ENCODE results near the gene XPO6.

Gene XPO6

DNA sequence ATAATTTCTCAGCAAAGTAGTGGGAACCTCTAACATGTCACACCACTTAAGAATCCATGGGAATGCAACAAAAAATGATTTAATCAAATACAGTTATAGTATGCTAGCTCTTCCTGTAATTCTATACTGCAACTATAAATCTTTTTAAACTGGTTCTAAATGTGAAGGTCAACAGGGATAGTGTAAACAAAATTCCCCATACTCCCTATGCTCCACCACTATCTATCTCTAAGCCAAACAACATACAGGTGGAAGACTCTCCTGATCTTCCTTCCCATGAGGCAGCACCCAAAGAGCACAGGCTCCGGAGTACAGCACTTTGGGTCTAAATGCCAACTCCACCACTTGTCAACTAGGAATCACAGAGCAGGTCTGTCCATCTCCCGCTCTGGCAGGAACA lies 4.4 kb downstream of the XPO6 start:
- DNase-seq: no peak

DNA sequence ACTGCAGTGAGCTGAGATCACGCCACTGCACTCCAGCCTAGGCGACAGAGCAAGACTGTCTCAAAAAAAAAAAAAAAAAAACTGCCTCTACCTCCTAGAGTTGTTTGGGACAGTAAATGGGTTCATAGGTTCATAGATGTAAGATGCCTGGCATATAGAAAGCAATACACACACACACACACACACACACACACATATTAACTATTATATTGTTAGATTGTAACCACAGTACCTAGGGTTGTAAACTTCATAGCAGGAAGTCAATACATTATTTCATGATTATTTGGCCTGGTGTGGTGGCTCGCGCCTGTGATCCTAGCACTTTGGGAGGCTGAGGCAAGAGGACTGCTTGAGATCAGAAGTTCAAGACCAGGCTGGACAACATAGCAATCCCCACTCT lies 5.8 kb downstream of the XPO6 start:
- DNase-seq: no peak

DNA sequence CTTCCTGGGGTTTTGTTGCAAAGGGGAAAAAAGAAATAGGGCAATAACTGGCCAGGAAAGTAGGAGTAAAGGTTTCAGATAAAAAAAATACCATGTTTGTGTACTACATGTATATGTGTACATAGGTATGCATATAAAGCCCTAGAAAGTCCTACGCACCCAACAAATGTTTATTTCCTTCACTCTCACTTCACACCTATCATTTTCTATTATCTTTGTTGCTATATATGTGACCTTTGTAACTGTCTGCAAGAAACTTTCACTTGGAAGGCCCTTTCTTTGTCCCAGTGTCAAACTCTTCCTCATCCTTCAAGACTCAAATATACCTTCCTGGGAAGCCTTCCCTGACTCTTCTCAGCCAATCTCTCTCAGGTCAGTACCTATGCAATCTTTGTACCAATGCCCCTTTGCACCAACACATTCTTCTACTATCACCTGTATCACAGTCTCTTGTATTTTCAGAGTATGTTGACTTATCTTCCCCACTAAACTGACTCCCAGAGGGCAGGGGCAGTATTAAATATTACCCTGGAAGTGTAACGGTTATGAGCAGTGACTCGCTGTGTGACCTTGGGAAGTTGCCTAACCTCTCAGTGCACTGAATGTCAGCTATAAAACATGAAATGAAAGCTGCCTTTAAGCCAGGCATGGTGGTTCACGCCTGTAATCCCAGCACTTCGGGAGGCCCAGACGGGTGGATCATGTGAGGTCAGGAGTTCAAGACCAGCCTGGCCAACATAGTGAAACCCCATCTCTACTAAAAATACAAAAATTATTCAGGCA lies 6.5 kb downstream of the XPO6 start:
- DNase-seq: no peak

DNA sequence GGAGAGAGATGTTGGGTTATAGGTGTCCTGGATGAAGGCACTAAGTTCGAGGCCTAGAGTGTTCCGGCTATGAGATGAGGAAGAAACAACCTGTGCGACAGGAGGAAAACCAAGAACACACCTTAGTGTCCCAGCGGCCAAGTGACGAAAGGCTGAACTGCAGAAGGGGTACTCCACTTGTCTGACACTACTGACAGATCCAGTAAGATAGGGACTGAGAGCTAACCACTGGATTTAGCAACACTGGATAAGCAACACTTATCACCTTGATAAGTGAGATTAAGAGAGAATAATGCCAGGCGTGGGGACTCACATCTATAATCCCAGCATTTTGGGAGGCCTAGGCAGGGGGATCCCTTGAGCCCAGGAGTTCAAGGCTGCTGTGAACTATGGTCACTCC lies 7.1 kb downstream of the XPO6 start:
- DNase-seq: no peak

DNA sequence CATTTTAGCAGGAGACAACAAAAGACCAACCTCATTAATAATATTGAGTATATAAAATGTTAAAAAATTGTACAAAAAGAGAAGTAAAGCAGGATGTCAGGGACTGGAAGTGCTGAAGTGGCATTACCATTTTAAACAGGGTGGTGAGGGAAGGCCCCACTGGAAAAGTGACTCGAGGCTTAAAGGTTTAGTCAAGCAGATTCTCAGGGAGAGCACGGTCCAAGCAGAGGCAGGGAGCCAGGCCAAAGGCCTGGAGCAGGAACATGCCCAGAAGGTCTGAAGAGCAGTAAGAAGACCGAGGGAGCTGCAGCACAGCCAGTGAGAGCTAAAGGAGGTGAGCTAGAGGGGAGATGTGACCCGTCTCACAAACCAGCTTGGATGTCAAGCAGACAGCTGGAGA lies 7.6 kb downstream of the XPO6 start:
- no peak for DNase-seq

DNA sequence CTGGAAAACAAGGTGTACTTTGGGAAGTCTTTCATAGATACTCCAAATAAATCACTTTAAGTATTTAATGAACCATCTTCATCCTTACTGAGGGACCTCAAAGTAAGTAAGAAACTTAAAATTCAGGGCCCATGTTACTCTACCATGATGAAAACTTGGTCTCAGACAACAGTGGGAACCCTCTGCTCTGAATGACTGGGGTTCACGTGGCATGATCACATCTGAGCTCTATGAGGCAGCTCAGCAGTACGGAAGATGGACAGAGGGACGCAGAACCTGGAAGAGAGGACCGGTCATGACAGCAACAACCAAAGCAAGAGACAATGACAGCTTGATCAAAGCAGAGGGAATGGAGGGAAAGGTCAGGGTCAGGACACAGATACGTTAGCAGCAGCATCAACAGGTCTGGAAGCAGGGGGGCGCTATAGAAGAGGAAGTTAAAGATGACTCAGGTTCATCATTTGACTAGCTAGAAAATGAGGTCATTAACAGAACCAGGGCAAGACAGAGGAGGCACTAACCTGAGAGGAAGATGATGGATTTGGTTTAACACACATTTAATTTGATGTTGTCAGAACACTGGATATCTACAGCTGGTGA lies 9.5 kb downstream of the XPO6 start:
- peak in 1 of 2 experiments; percentile 50 for DNase-seq

DNA sequence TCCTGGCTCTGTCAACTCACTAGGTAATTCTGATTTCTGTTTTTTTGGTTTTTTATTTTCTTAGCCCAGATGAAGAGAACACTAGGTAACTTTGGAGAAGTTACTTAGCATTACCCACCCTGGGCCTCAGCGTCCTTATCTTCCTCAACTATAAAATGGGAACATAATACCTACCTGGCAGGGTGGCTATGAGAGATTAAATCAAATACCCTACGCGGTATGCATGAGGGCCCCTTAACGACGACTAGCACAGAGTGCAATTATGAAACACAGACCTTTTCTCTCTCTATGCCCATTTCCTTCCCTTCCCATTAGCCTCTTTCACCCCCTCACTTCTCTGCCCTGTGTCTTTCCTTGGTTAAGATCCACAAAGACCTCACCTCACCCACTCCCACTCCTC lies 11.1 kb downstream of the XPO6 start:
- no peak for DNase-seq

DNA sequence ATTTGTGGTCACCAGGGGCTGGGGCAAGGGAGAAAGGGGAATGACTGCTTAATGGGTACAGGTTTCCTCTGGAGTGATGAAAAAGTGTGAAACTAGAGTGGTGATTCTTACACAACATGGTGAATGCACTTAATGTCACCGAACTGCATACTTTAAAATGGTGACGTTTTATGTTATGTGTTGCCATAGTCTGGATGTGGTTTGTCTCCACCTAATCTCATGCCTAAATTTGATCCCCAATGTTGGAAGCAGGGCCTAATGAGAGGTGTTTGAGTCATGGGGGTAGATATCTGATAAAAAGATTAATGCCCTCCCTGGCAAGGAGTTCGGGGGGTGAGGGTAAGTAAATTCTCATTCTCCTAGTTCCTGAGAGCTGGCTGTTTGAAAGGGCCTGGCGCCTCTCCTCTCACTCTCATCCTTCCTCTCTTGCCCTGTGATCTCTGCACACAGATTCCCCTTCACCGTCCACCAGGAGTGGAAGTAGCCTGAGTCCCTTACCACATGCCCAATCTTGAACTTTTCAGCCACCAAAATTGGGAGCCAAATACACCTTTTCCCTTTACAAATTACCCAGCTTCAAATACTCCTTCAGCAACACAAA lies 15.3 kb downstream of the XPO6 start:
- DNase-seq: no peak

DNA sequence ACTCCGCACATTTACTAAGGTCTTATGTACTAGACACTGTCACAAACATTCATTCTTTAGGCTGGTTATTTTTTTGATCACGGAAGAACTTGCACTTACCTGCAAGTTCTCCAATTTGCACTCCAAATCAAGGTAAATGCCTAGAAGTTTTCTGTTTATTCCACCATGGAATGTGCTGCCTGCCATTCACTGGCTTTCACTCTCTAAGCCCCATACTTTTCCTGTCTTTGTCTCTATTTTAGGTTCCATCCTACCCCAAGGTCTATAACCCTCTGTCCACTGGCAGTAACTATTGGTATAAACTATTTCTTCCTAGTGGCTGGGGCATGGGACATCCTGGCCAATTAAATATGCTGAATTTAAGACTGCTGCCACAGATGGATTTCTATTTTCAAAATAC lies 15.9 kb downstream of the XPO6 start:
- no peak for DNase-seq

DNA sequence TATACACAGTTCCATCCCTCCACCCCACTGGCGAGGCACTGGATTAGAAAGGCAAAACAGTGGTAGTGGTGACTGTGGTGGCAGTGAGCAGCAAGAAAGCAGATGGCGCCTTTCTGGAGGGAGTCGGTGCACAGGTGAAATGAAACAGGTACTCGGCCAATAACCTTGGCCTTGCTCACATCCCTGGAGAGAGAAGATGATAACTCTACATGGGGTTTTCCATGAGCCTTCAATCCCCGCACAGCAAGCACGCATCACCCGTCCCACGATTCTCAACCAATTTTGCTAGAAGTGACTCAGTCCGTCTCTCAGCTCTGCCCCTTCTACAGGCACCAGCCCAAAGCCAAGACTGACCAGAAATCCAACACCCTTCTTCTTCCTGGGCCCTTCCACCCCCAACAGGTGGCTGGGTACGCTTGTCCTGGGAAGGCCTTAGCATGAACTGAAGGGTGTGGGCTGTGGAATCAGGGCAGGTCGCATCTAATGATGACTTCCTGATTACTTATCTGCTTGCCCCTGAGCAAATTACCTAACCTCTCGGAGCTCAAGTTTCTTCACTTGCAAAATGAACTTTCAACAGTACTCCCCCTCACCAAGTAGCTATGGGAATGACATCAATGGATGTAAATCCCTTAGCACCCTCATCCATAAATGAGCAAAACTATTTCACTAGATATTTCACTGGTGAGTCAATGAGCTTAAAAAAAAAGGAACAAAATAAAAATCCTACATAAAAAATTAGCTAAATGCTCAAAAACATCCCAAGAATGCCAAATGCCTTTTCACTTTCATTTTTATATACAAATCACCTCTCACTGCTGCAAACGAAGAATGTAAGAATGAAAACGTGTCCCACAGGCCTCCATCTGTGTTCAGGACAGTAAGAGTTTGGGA lies 18.0 kb downstream of the XPO6 start:
- peak; percentile 51 to 60 for DNase-seq

DNA sequence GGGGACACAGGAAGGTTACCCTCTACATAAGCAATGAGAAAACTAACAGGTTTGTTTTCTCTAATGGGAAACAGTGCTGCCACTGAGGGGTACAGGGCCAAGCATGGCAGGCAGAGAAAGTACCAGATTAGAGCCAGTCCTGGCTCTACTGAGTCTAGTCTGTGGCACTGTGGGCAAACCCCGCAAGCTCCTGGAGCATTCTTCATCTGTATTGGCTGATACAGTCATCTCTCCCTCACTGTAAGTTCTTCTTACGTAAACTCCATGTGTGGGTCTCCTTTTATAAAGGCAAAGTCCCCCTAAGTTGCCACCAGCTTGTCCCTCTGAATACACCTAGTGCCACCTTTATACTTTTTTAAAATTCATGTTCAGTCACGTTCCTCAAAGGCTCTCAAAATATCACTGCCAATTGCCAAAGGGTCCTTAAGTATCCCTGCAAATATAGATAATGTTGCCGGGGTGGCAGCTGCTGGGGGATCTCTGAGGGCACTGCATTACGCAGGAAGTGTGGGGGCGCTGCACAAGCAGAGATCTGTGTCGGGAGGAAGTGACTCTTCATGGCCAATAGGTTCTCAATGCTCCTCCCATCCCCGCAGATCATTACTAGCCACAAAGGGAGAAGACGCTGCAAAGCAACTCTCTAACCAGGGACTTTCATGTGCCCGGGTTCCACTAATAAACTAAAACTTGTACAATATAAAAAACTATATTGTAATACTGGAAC lies 18.8 kb downstream of the XPO6 start:
- DNase-seq: peak; percentile 70 to 77

DNA sequence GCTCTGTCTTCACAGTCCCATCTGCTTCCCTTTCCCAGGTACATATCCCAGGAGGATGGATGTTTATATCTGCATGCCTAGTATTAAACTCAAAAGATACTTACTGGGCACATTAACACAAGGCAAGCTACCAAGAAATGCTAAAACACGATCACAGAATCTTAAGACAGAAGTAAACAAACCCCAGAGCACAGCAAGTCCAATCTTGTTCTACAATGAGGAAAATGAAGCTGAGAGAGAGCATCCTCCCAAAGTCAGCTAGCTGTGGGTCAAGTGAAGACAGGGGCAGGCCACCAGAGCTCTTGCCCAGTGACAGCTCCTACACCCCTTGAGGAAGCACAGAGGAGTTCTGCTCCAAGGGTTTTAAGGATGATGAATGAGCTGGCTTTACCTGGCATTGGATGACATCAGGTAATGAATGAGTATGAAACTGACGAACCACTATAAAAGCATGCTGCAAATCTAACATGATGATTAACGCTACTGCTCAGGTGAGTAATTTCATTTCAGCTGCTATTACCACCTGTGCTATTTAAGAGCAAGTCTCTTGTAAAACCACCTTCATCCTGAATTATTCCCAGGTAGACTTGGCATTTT lies 20.3 kb downstream of the XPO6 start:
- DNase-seq: no peak

DNA sequence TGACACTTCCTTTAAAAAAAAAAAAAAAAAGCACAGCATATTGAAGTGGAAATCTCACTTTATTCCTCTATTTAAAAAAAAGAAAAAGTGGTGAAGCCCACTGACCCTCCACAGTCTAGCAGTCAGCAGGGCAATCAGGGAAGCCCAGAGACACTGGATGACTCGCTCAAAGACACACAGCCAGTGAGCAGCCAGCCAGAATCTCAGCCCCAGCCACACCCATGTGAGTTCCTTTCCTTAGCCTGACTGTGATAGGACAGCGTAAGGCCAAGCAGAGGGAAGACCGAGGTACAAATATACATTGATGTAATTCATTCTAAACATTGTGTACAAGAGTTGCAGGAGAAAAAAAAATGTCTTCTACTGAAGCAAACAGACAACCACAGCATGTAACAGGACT lies 22.5 kb downstream of the XPO6 start:
- peak in 1 of 2 experiments; percentile 39 for DNase-seq

DNA sequence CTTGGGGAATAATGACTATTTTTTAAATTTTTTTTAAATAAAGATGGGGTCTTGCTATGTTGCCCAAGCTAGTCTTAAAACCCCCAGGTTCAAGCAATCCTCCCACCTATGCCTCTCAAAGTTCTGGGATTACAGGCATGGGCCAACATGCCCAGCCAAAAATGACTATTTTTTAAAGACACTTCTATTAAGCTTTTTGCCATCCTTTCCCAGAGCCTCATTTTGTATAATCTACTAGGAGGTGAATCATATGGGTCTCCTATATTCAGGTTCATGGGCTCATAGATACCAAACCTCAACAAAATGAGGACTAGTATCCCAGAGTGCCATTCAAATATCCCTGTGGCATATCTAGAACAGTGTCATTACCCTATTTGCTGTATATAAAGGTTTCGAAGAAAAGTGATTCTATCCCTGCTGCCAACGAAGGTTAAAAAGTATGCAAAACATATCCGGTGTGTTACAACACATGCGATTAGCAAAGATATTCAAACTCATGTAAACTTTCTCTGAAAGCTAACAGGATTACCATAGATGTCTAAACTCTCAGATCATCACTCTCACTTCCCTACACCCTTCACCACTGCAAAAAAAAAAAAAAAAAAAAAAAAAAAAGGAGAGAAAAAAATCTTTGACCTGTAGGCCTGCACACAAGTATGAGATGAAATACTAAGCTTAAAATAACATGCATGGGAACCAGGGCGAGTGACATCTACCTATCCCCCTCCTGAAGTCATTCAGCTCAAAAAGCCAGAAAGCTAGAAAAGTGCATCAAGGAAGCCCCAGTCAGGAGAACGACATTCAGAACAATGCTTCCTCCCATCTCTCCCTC lies 23.5 kb downstream of the XPO6 start:
- no peak for DNase-seq

DNA sequence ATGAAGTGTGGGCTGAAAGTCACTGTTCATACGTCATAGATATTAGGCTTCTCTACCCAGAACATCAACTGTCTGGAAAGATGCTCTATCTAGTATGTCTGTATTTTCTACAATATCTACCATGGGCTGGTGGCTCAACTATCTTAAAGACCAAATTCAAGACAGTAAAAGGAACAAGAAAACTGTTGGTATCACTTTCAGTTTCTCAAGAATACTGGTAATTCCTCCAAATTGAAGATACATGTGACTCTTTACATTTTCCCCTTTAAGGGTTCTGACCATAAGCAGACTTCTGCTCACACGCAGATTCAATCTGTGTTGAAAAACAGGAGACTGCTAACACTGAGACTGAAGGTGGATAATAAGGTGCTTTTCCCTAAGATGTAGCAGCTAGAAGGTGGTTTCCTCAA lies 24.2 kb downstream of the XPO6 start:
- no peak for DNase-seq

DNA sequence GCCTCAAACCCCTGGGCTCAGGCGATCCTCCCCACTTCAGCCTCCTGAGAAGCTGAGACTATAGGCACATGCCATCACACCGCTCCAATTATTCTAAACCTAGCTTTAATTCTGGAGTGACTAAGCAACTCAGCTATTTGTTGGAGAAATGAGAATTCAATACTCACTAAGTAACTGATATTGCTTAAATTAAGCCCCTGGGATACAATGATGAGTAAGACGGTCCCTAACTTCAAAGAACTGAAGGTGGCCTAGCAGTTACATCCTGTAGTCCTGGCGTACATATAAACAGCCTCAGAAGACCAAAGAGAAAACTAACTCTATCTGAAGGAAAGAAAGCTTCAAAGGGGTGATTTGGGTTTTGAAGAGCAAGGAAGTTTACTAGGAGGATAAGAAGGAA lies 25.0 kb downstream of the XPO6 start:
- no peak for DNase-seq

DNA sequence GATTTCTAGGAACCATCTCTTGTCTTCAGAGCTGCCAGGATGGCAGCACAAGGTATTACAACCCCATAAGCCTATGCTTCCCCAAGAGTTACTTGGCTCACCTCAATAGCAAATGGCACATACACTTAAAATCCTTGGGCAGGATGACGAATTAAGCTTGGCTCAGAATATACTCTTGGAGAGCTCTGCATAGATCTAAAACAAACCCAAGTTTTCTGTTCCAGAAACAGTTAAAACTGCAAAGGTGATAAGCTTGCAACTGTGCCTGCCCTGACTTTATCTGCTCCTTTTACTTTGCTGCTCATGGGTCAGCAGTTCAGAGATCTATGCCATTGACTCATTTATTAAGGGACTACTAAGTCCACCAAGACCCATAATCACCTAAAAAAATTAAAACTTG lies 26.1 kb downstream of the XPO6 start:
- DNase-seq: no peak

DNA sequence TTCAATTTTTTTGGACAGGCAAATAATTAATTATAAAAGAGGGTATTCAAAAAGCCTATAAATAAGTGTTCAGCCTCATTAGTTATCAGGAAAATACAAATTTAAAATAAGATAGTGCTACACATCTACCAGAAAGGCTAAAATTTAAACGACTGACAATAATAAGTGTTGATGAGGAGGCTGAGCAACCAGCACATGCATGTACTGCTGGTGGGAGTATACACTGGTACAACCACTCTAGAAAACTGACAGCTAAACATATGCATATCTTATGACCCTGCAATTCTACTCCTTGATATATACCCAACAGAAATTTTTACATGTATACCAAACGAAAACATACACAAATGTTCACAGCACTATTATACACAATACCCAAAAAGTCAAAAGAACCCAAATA lies 27.1 kb downstream of the XPO6 start:
- no peak for DNase-seq

DNA sequence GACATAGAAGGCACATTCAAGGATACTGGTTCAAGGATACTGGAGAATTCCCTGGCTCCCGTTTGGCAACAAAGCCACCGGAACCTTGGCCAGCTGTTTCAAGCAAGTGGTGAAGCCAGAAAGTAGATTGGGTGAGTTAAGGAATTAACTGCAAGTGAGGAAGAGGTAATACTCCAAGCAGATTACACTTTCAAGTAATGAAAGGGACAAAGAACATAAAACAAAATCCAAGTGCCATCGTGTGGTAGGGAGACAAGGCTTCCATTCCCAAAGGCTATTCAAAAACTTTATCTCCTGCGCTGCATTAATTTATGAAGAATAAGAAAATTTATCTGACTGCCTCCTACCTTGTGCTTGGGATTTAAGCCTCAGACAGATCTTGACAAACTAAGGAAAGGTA lies 27.8 kb downstream of the XPO6 start:
- no peak for DNase-seq

DNA sequence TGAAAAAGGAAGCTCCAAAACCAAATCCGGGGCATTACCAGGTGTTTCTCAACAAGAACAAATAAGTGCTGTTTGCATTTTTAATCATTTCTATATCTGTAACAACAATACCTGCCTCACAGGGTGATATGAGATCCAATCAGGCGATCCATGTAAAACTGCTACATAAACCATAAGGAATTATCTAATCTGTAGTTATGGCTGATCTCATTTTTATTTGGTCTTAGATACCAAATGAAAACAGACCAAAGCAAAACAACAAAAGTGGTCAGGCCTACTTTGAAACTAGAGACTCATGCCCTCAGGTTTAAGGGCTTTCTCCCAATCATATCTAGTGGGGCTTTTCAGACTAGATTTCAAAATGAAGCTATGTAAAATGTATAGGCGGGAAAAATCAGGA lies 28.3 kb downstream of the XPO6 start:
- DNase-seq: no peak

DNA sequence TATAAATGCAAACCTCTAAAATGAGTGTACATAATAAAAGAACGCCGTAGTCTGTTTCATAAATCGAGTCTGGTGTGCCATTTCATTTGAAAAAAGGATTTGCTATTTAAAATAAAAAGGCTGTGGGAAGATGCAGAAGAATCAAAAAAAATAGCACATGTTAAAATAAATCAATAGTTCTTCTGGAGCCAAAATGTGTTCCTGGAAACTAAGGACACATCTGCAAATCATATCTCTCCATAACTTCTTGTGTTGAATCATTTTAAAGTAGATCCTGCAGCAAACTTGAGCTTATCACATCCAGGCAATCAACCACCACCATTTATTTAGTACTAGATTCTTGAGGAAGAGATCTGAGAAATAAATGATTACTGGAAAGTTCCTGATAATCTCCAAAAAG lies 29.0 kb downstream of the XPO6 start:
- DNase-seq: no peak
